OCI-LY1 (cell line): ENCODE measurements around the gene COPS7A.
"Not testable (repeated sequence)": the region's sequence is repeated elsewhere in the genome, so short reads cannot be mapped to it uniquely, and the experiment has no call there.

ENCODE experiments used
- CTCF ChIP-seq: fragments of 200-600 bp; sonication (generic), shearing (Covaris generic); IDR thresholded peaks from 2 replicates; pipeline ENCODE4 v1.5.1; 2017; ENCODE audit warnings: mild to moderate bottlenecking, antibody characterized with exemption, low read length, moderate library complexity, mixed read lengths
- EZH2 ChIP-seq: fragments of 200-600 bp; sonication (generic), shearing (Covaris generic); IDR thresholded peaks from 2 replicates; pipeline ENCODE4 v1.8.0; 2017; ENCODE audit warnings: borderline replicate concordance, mixed run types, mild to moderate bottlenecking, antibody characterized with exemption, low read length, moderate library complexity, mixed read lengths

- TF ChIP-seq CTCF, EZH2: not testable (repeated sequence)
Observed at GRCh38 chr12:6742080-6742479, 18.2 kb downstream of the COPS7A start.
